ENCODE measurements around the gene RDH13. TPM values are rescaled to one million over a fixed set of nuclear protein-coding genes. Genes with fewer than 3 reads are reported as not detected.

Gene RDH13
- total RNA-seq, 1 experiment from 2014 or later = 39.5 TPM

DNA sequence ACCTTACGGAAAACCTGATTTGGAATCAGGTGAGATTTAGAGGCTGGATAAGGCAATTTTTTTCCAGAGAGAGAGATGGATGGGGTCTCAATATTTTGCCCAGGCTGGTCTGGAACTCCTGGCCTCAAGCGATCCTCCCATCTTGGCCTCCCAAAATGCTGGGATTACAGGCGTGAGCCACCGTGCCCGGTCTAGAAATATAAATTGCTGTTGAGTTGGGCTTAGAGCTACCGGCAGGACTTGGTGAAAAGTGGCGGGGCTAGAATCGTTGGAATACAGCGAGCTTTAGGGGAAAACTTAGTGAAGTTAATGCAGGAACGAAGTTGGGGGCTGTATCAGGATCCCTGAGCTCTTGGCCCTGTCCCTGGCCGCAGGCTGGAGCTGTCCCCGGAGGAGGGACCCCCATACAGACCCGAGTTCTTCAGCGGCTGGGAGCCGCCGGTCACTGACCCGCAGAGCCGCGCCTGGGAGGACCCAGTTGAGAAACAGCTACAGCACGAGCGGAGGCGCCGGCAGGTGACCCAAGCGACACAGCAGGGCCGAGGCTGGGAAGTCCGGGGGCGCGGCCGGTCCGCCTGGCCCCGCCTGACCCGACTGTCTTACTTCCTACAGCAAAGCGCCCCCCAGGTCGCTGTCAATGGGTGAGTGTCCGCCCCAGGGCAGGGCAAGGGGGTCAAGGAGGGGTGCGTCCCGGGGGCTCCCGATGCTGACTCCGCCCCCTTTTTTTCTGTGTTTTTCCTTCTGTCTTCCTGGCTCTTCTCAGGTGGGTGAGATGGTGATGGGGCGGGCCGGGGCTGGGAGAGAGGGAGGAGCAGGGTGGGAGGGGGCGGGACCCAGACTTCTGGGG is 20.3 kb upstream of the RDH13 start:
- Mint-ChIP-seq H3K27me3 (ENCODE audit: low read depth) (peaks cover 73% of the 10 kb centered on the region), H3K36me3 (0 out of 2 replicates have a peak, but pooled peaks cover 3% of the 10 kb centered on the region), H3K9me3 (no peaks in the 10 kb centered on the region), H3K27ac (peak overlapping the region; percentile 87; the same call in 1 of the 2 replicates), H3K4me1 (peaks cover 52% of the 10 kb centered on the region), H3K4me3 (peak overlapping the region; percentile 96)
- TF ChIP-seq, protein P1, sequence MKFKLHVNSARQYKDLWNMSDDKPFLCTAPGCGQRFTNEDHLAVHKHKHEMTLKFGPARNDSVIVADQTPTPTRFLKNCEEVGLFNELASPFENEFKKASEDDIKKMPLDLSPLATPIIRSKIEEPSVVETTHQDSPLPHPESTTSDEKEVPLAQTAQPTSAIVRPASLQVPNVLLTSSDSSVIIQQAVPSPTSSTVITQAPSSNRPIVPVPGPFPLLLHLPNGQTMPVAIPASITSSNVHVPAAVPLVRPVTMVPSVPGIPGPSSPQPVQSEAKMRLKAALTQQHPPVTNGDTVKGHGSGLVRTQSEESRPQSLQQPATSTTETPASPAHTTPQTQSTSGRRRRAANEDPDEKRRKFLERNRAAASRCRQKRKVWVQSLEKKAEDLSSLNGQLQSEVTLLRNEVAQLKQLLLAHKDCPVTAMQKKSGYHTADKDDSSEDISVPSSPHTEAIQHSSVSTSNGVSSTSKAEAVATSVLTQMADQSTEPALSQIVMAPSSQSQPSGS (CRISPR knock-in tag; IDR thresholded peaks at IDR 0.05; ENCODE audit: borderline replicate concordance, low read depth) = no peak
- TF ChIP-seq ZNF121 (CRISPR knock-in tag; IDR thresholded peaks at IDR 0.05) = peak; percentile 4; the same call in 1 of the 2 replicates
- POLR2A ChIA-PET = no interaction called here
- CTCF ChIA-PET = interaction anchor here (0.8 to 1.5 kb wide), 5 partner anchors 11 to 335 kb away, joined by 3 to 6 read pairs (median 4); no protein-coding TSS in a partner anchor
- DNase-seq (ENCODE audit: low spot score) = peak; percentile 53
- ATAC-seq = no peak

- Mint-ChIP-seq H3K27ac (no peak overlapping the region), H3K27me3 (ENCODE audit: low read depth) (peaks cover 73% of the 10 kb centered on the region), H3K4me3 (peak overlapping the region; percentile 96), H3K36me3 (0 out of 2 replicates have a peak, but pooled peaks cover 3% of the 10 kb centered on the region), H3K9me3 (no peaks in the 10 kb centered on the region), H3K4me1 (peaks cover 42% of the 10 kb centered on the region)
- no peak for TF ChIP-seq NR2C2 (CRISPR knock-in tag; IDR thresholded peaks at IDR 0.05)
- TF ChIP-seq RELA (CRISPR knock-in tag; IDR thresholded peaks at IDR 0.05; ENCODE audit: borderline replicate concordance) = 0 out of 2 replicates have a peak, but pooled peaks have one; percentile 40
- TF ChIP-seq NR1H2 (CRISPR knock-in tag; IDR thresholded peaks at IDR 0.05) = no peak
- TF ChIP-seq ETV6 (CRISPR knock-in tag; IDR thresholded peaks at IDR 0.05) = no peak
- TF ChIP-seq FOXJ3 (CRISPR knock-in tag; IDR thresholded peaks at IDR 0.05; ENCODE audit: borderline replicate concordance) = no peak
- no peak for TF ChIP-seq SOX15 (CRISPR knock-in tag; IDR thresholded peaks at IDR 0.05)
- no peak for TF ChIP-seq PRRX2 (CRISPR knock-in tag; IDR thresholded peaks at IDR 0.05)
- no peak for TF ChIP-seq EMX1 (CRISPR knock-in tag; IDR thresholded peaks at IDR 0.05)
- no peak for TF ChIP-seq CREM (CRISPR knock-in tag; IDR thresholded peaks at IDR 0.05)
- DNase-seq (ENCODE audit: low spot score) = peak; percentile 92
- peak; percentile 2 for ATAC-seq
- CTCF ChIA-PET = interaction anchor here (0.8 to 1.5 kb wide), 5 partner anchors 12 to 336 kb away, joined by 3 to 6 read pairs (median 4); no protein-coding TSS in a partner anchor
- POLR2A ChIA-PET = interaction anchor here (0.6 kb wide), 1 partner anchor 213 kb away, joined by 3 read pairs; no protein-coding TSS in a partner anchor
Measured at GRCh38 chr19:55082020-55082851, 19.3 kb upstream of the RDH13 start.

DNA sequence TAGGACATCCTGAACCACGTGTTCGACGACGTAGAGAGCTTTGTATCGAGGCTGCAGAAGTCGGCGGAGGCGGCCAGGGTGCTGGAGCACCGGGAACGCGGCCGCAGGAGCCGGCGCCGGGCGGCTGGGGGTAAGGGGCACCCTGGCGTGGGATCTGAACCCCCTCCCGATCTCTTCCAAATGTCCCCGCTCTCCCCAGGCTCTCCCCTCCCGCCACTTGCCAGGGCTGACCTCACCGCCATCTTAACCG is 18.7 kb upstream of the RDH13 start:
- H3K27ac Mint-ChIP-seq = no peak overlapping the region
- H3K4me3 Mint-ChIP-seq = peak overlapping the region; percentile 96
- H3K36me3 Mint-ChIP-seq = 0 out of 2 replicates have a peak, but pooled peaks cover 3% of the 10 kb centered on the region
- H3K9me3 Mint-ChIP-seq = no peaks in the 10 kb centered on the region
- H3K4me1 Mint-ChIP-seq = peaks cover 45% of the 10 kb centered on the region
- ChIA-PET POLR2A (interaction anchor here (0.6 to 0.7 kb wide), 2 partner anchors 79 to 213 kb away, joined by 3 read pairs; no protein-coding TSS in a partner anchor), CTCF (no interaction called here)
- DNase-seq (ENCODE audit: low spot score) (no peak), ATAC-seq (no peak)
- no peak for TF ChIP-seq MLX (CRISPR knock-in tag; IDR thresholded peaks at IDR 0.05)
- H3K27me3 Mint-ChIP-seq (ENCODE audit: low read depth) = peaks cover 76% of the 10 kb centered on the region

DNA sequence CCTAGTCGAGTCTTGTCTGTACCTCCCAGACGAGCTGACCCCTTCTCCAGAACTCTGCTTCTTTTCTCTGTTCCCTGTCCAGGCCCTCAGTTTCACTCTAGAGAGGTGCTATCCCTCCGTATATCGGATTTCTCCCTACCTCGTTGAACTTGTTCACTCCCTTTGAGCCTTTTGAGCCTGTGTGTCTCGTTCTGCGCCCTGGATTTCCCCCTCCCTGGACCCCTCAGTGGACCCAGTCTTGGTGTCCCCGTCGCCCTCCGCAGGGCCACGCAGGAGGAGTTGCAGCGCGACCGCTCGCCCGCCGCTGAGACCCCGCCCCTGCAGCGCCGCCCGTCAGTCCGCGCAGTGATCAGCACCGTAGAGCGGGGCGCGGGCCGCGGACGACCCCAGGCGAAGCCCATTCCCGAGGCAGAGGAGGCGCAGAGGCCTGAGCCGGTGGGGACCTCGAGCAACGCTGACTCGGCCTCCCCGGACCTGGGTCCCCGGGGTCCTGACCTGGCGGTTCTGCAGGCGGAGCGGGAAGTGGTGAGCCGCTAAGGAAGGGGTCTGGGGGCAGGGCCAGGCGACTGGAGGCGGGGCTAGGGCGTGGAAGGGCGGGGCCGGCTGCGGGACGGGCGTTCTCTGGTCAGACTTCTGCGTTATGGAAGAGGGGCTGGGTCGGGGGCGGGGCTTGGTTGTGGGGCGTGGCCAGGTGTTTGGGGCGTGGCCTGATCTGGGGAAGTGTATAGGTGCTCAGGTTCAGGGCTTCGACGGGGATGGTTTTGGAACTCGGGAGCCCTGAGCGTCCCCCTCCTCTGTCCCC is 18.2 kb upstream of the RDH13 start:
- Mint-ChIP-seq H3K9me3 (no peaks in the 10 kb centered on the region), H3K27ac (peak overlapping the region; percentile 98), H3K36me3 (0 out of 2 replicates have a peak, but pooled peaks cover 3% of the 10 kb centered on the region), H3K4me1 (peaks cover 48% of the 10 kb centered on the region), H3K4me3 (peak overlapping the region; percentile 96), H3K27me3 (ENCODE audit: low read depth) (peaks cover 79% of the 10 kb centered on the region)
- ATAC-seq = peak; percentile 67
- peak; percentile 98 for DNase-seq (ENCODE audit: low spot score)
- POLR2A ChIA-PET = interaction anchor here (0.6 to 1.2 kb wide), 4 partner anchors 18 to 212 kb away, joined by 3 read pairs; partner anchors contain the start of gene RDH13
- CTCF ChIA-PET = interaction anchor here (0.5 to 1.7 kb wide), 12 partner anchors 8 to 552 kb away, joined by 3 to 14 read pairs (median 4); partner anchors contain the start of gene DNAAF3
- 0 out of 2 replicates have a peak, but pooled peaks have one; percentile 44 for TF ChIP-seq SMAD4 (CRISPR knock-in tag; IDR thresholded peaks at IDR 0.05)
- no peak for TF ChIP-seq ZNF425 (CRISPR knock-in tag; conservative IDR thresholded peaks at IDR 0.05)
- TF ChIP-seq E2F5 (CRISPR knock-in tag; IDR thresholded peaks at IDR 0.05) = peak; percentile 33; the same call in 1 of the 2 replicates
- TF ChIP-seq, protein P2, sequence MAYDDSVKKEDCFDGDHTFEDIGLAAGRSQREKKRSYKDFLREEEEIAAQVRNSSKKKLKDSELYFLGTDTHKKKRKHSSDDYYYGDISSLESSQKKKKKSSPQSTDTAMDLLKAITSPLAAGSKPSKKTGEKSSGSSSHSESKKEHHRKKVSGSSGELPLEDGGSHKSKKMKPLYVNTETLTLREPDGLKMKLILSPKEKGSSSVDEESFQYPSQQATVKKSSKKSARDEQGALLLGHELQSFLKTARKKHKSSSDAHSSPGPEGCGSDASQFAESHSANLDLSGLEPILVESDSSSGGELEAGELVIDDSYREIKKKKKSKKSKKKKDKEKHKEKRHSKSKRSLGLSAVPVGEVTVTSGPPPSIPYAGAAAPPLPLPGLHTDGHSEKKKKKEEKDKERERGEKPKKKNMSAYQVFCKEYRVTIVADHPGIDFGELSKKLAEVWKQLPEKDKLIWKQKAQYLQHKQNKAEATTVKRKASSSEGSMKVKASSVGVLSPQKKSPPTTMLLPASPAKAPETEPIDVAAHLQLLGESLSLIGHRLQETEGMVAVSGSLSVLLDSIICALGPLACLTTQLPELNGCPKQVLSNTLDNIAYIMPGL (CRISPR knock-in tag; IDR thresholded peaks at IDR 0.05) = no peak; the same call in 1 of the 2 replicates
- TF ChIP-seq TEAD1 (CRISPR knock-in tag; IDR thresholded peaks at IDR 0.05) = peak; percentile 68; the same call in 1 of the 2 replicates
